ENCODE measurements around the gene RRN3. TPM values are rescaled to one million over a fixed set of nuclear protein-coding genes. Genes with fewer than 3 reads are reported as not detected.
"Not testable (repeated sequence)": the region's sequence is repeated elsewhere in the genome, so short reads cannot be mapped to it uniquely, and the experiment has no call there.

RRN3 gene
- total RNA-seq, 3 donors from 2014 or later: 20.2 to 32.0 (median 27.7) TPM

- H3K4me3 ChIP-seq: no peak overlapping the region
- peaks cover 5% of the 10 kb centered on the region for H3K4me1 ChIP-seq (ENCODE audit: low read depth)
- ATAC-seq (no peak), DNase-seq (no peak)
- H3K36me3 ChIP-seq (ENCODE audit: low read depth): no peaks in the 10 kb centered on the region
- intact Hi-C loops (cut with DNase I, micrococcal nuclease): no loop called here
- no peaks in the 10 kb centered on the region for H3K9me3 ChIP-seq
- no peak for TF ChIP-seq CTCF (IDR thresholded peaks at IDR 0.05)
These were observed 44.4 kb downstream of the RRN3 start for GRCh38 chr16:15049581-15050180.

- ATAC-seq: no peak
These were observed 47.2 kb downstream of the RRN3 start for GRCh38 chr16:15046692-15047376.

GRCh38 chr16:15045270-15045669, 48.8 kb downstream of the RRN3 start:
- H3K4me3 ChIP-seq; intact Hi-C loops (cut with DNase I, micrococcal nuclease); H3K36me3 ChIP-seq (ENCODE audit: low read depth); H3K9me3 ChIP-seq; H3K4me1 ChIP-seq (ENCODE audit: low read depth); DNase-seq; ATAC-seq: not testable (repeated sequence)

More at GRCh38 chr16:15046692-15047376, 47.2 kb downstream of the RRN3 start:
- intact Hi-C loops (cut with DNase I, micrococcal nuclease): no loop called here
- no peaks in the 10 kb centered on the region for H3K36me3 ChIP-seq (ENCODE audit: low read depth)
- no peak for TF ChIP-seq CTCF (IDR thresholded peaks at IDR 0.05)
- H3K4me1 ChIP-seq (ENCODE audit: low read depth): no peaks in the 10 kb centered on the region
- H3K4me3 ChIP-seq: no peak overlapping the region
- DNase-seq: no peak
- H3K9me3 ChIP-seq: no peaks in the 10 kb centered on the region

GRCh38 chr16:15044286-15044685, 49.8 kb downstream of the RRN3 start:
- H3K36me3 ChIP-seq (ENCODE audit: low read depth): no peaks in the 10 kb centered on the region
- intact Hi-C loops (cut with DNase I, micrococcal nuclease): no loop called here

GRCh38 chr16:15043344-15043743, 50.7 kb downstream of the RRN3 start:
- Histone ChIP-seq H3K4me1 (ENCODE audit: low read depth) (peaks cover 2% of the 10 kb centered on the region), H3K4me3 (no peak overlapping the region), H3K36me3 (ENCODE audit: low read depth) (no peaks in the 10 kb centered on the region), H3K9me3 (no peaks in the 10 kb centered on the region)
- ATAC-seq: no peak
- no peak for TF ChIP-seq CTCF (IDR thresholded peaks at IDR 0.05)
- intact Hi-C loops (cut with DNase I, micrococcal nuclease): no loop called here
- no peak for DNase-seq

More at GRCh38 chr16:15044286-15044685, 49.8 kb downstream of the RRN3 start:
- no peak for TF ChIP-seq CTCF (IDR thresholded peaks at IDR 0.05)
- H3K4me3 ChIP-seq: no peak overlapping the region
- DNase-seq (no peak), ATAC-seq (no peak)
- H3K4me1 ChIP-seq (ENCODE audit: low read depth): peaks cover 2% of the 10 kb centered on the region
- H3K9me3 ChIP-seq: no peaks in the 10 kb centered on the region

GRCh38 chr16:15041271-15042004, 52.6 kb downstream of the RRN3 start:
- Histone ChIP-seq H3K9me3 (no peaks in the 10 kb centered on the region), H3K36me3 (ENCODE audit: low read depth) (no peaks in the 10 kb centered on the region), H3K4me1 (ENCODE audit: low read depth) (peaks cover 2% of the 10 kb centered on the region), H3K4me3 (no peak overlapping the region)
- DNase-seq (peak; percentile 80 to 82 (median 80)), ATAC-seq (peak; percentile 97)
- TF ChIP-seq CTCF (IDR thresholded peaks at IDR 0.05): no peak
- intact Hi-C loops (cut with DNase I, micrococcal nuclease): no loop called here

Data from mucosa of descending colon (tissue), 3 donors.